Choroid plexus epithelial cell (primary cell): ENCODE data around the gene AK8.

Source experiments
- DNase-seq: peaks from one replicate; pipeline ENCODE4 v3.0.0-alpha.2; 2010; ENCODE audit warnings: low read depth
- H3K4me3 ChIP-seq: 2 replicates; pipeline ENCODE4 v1.5.1; 2011; ENCODE audit warnings: low read depth, mild to moderate bottlenecking, control low read depth, low read length, moderate library complexity
- CTCF ChIP-seq: conservative IDR thresholded peaks from 2 replicates; pipeline ENCODE4 v1.5.1; 2011; ENCODE audit warnings: low read depth, mild to moderate bottlenecking, control low read depth, inconsistent platforms, low read length, moderate library complexity

AK8 gene

GRCh38 chr9:132756214-132756845, 121.8 kb downstream of the AK8 start:
- H3K4me3 ChIP-seq: no peak overlapping the region
- DNase-seq: no peak
- no peak for TF ChIP-seq CTCF

GRCh38 chr9:132755096-132755495, 123.0 kb downstream of the AK8 start:
- no peak for TF ChIP-seq CTCF
- DNase-seq: no peak
- H3K4me3 ChIP-seq: no peak overlapping the region

- no peak for DNase-seq
- no peak for TF ChIP-seq CTCF
- H3K4me3 ChIP-seq: no peak overlapping the region
These were observed 123.8 kb downstream of the AK8 start for GRCh38 chr9:132754236-132754635.

GRCh38 chr9:132753593-132753880, 124.5 kb downstream of the AK8 start:
- no peak for TF ChIP-seq CTCF
- no peak for DNase-seq
- H3K4me3 ChIP-seq: no peak overlapping the region

- no peak for DNase-seq
- H3K4me3 ChIP-seq: no peak overlapping the region
- no peak for TF ChIP-seq CTCF
These were observed 125.0 kb downstream of the AK8 start for GRCh38 chr9:132752877-132753592.

- no peak overlapping the region for H3K4me3 ChIP-seq
- no peak for DNase-seq
- no peak for TF ChIP-seq CTCF
These were observed 127.4 kb downstream of the AK8 start for GRCh38 chr9:132750668-132751067.

GRCh38 chr9:132749306-132749705, 128.8 kb downstream of the AK8 start:
- no peak for TF ChIP-seq CTCF
- no peak overlapping the region for H3K4me3 ChIP-seq
- no peak for DNase-seq
